ENCODE results near the gene TRUB2.
A peak's percentile ranks its signal among the peaks of the same experiment; 100 is the strongest.
"Not testable (repeated sequence)": the region's sequence is repeated elsewhere in the genome, so short reads cannot be mapped to it uniquely, and the experiment has no call there.

The TRUB2 gene

GRCh38 chr9:128297221-128297773, 24.9 kb downstream of the TRUB2 start:
- DNase-seq: no peak

GRCh38 chr9:128296340-128297220, 25.7 kb downstream of the TRUB2 start:
- no peak for DNase-seq

GRCh38 chr9:128294142-128294541, 28.1 kb downstream of the TRUB2 start:
- no peak for DNase-seq

- DNase-seq: no peak
Measured at GRCh38 chr9:128293091-128293490, 29.2 kb downstream of the TRUB2 start.

GRCh38 chr9:128292009-128292408, 30.2 kb downstream of the TRUB2 start:
- no peak for DNase-seq

- no peak for DNase-seq
Measured at GRCh38 chr9:128288273-128289004, 33.8 kb downstream of the TRUB2 start.

GRCh38 chr9:128286440-128286839, 35.8 kb downstream of the TRUB2 start:
- no peak for DNase-seq

GRCh38 chr9:128285033-128285784, 37.0 kb downstream of the TRUB2 start:
- no peak for DNase-seq

GRCh38 chr9:128282500-128282899, 39.7 kb downstream of the TRUB2 start:
- no peak for DNase-seq

GRCh38 chr9:128280084-128280622, 42.1 kb downstream of the TRUB2 start:
- DNase-seq: no peak

GRCh38 chr9:128279088-128280073, 42.9 kb downstream of the TRUB2 start:
- DNase-seq: not testable (repeated sequence)

- DNase-seq: no peak
Measured at GRCh38 chr9:128276574-128277270, 45.5 kb downstream of the TRUB2 start.

GRCh38 chr9:128276008-128276573, 46.2 kb downstream of the TRUB2 start, which contains the start of gene SWI5:
Gene SWI5, plus strand, starts transcription at chr9:128276276.
- DNase-seq: peak; percentile 100

- DNase-seq: no peak
Measured at GRCh38 chr9:128275198-128276007, 46.8 kb downstream of the TRUB2 start, which contains the start of gene GOLGA2. Gene GOLGA2, minus strand, starts transcription at chr9:128276007. Its CDS starts 31 bp downstream, at chr9:128275976.

- no peak for DNase-seq
Measured at GRCh38 chr9:128274245-128274644, 48.0 kb downstream of the TRUB2 start.

- no peak for DNase-seq
Measured at GRCh38 chr9:128271512-128271911, 50.7 kb downstream of the TRUB2 start.

- no peak for DNase-seq
Measured at GRCh38 chr9:128271112-128271511, 51.1 kb downstream of the TRUB2 start.

GRCh38 chr9:128266868-128267590, 55.2 kb downstream of the TRUB2 start:
- no peak for DNase-seq

Data from activated CD4-positive, alpha-beta T cell treated with anti-CD3 and anti-CD28 coated beads, Interleukin-2, amount 50 U/mL, for 16 hours (primary cell).